GM23338 (cell line): Measurements from ENCODE around the gene XPC. TPM values are rescaled to one million over a fixed set of nuclear protein-coding genes. Genes with fewer than 3 reads are reported as not detected.

Experiments used
- ATAC-seq: fragments of 200-7000 bp; cut with Tn5 transposase; 3 replicates; pipeline ENCODE4 v1.9.1; 2020
- DNase-seq: peaks from one replicate; pipeline ENCODE4 v3.0.0-alpha.2; 2015; ENCODE audit warnings: low spot score
- H2AFZ ChIP-seq: fragments of 200-600 bp; sonication (generic); 2 replicates; pipeline ENCODE4 v1.8.0; 2016; ENCODE audit warnings: antibody characterized with exemption, mild to moderate bottlenecking, moderate library complexity
- H3F3A ChIP-seq: fragments of 200-600 bp; sonication (generic); replicated peaks from 2 replicates; pipeline ENCODE4 v1.8.0; 2017; ENCODE audit warnings: antibody characterized with exemption, mixed run types, low read depth
- H3K27ac ChIP-seq: fragments of 200-600 bp; sonication (generic); 2 replicates; pipeline ENCODE4 v1.6.1; 2016; ENCODE audit warnings: low read depth
- H3K27me3 ChIP-seq: fragments of 200-600 bp; sonication (generic); 2 replicates; pipeline ENCODE4 v1.8.0; 2016; ENCODE audit warnings: mild to moderate bottlenecking, mixed run types, moderate library complexity; ENCODE audit not compliant: insufficient read depth
- H3K36me3 ChIP-seq: fragments of 200-600 bp; sonication (generic); 2 replicates; pipeline ENCODE4 v1.8.0; 2016; ENCODE audit warnings: mild to moderate bottlenecking; ENCODE audit not compliant: insufficient read depth
- H3K4me1 ChIP-seq: fragments of 200-600 bp; sonication (generic); 2 replicates; pipeline ENCODE4 v1.8.0; 2016; ENCODE audit warnings: mild to moderate bottlenecking, moderate library complexity; ENCODE audit not compliant: insufficient read depth
- H3K4me2 ChIP-seq: fragments of 200-600 bp; sonication (generic); 2 replicates; pipeline ENCODE4 v1.7.1; 2017; ENCODE audit warnings: mixed run types
- H3K4me3 ChIP-seq: fragments of 200-600 bp; sonication (generic); 2 replicates; pipeline ENCODE4 v1.6.1; 2016; ENCODE audit warnings: mixed run types
- H3K79me2 ChIP-seq: fragments of 200-600 bp; sonication (generic); replicated peaks from 2 replicates; pipeline ENCODE4 v1.8.0; 2017; ENCODE audit warnings: mild to moderate bottlenecking; ENCODE audit not compliant: insufficient read depth
- H3K9me2 ChIP-seq: fragments of 200-600 bp; sonication (generic); 2 replicates; pipeline ENCODE4 v1.8.0; 2017; ENCODE audit not compliant: insufficient read depth
- H4K20me1 ChIP-seq: fragments of 200-600 bp; sonication (generic); replicated peaks from 2 replicates; pipeline ENCODE4 v1.8.0; 2017; ENCODE audit warnings: mild to moderate bottlenecking; ENCODE audit not compliant: insufficient read depth
- H3K27ac Mint-ChIP-seq: 2 replicates; pipeline ENCODE4 v1.8.0; 2020; ENCODE audit warnings: inconsistent platforms, mild to moderate bottlenecking, moderate library complexity, mixed read lengths
- H3K27me3 Mint-ChIP-seq: 3 replicates; pipeline ENCODE4 v1.8.0; 2022; ENCODE audit warnings: low read depth, mild to moderate bottlenecking, moderate library complexity, mixed read lengths, inconsistent platforms; ENCODE audit not compliant: insufficient read depth, poor library complexity
- H3K36me3 Mint-ChIP-seq: 3 replicates; pipeline ENCODE4 v1.8.0; 2021; ENCODE audit warnings: low read depth, mild to moderate bottlenecking, inconsistent platforms, moderate library complexity, mixed read lengths
- H3K4me1 Mint-ChIP-seq: 3 replicates; pipeline ENCODE4 v1.8.0; 2020; ENCODE audit warnings: mild to moderate bottlenecking, inconsistent platforms, mixed read lengths
- H3K4me3 Mint-ChIP-seq: 3 replicates; pipeline ENCODE4 v1.8.0; 2021; ENCODE audit warnings: moderate library complexity, mild to moderate bottlenecking, inconsistent platforms, mixed read lengths
- H3K9me3 Mint-ChIP-seq: 3 replicates; pipeline ENCODE4 v1.8.0; 2020; ENCODE audit warnings: moderate library complexity, mild to moderate bottlenecking, inconsistent platforms, mixed read lengths
- CREB1 ChIP-seq: fragments of 250-450 bp; sonication (Bioruptor Pico); IDR thresholded peaks from 2 replicates; pipeline ENCODE4 v1.5.0; 2020; ENCODE audit warnings: low read depth, mild to moderate bottlenecking, moderate library complexity
- ETS1 ChIP-seq: IDR thresholded peaks from 2 replicates; pipeline ENCODE4 v1.6.1; 2016; ENCODE audit warnings: antibody characterized with exemption
- EZH2 ChIP-seq: fragments of 200-600 bp; sonication (generic); IDR thresholded peaks from one replicate; pipeline ENCODE4 v1.8.0; 2017; ENCODE audit warnings: antibody characterized with exemption, mild to moderate bottlenecking, low read depth; ENCODE audit not compliant: unreplicated experiment
- EZH2phosphoT487 ChIP-seq: fragments of 200-600 bp; sonication (generic); IDR thresholded peaks from one replicate; pipeline ENCODE4 v1.8.1; 2018; ENCODE audit warnings: antibody characterized with exemption; ENCODE audit not compliant: unreplicated experiment
- NANOG ChIP-seq: IDR thresholded peaks from 2 replicates; pipeline ENCODE4 v1.6.1; 2016; ENCODE audit warnings: antibody characterized with exemption, borderline replicate concordance
- POLR2AphosphoS5 ChIP-seq: IDR thresholded peaks from 2 replicates; pipeline ENCODE4 v1.6.1; 2016; ENCODE audit warnings: antibody characterized with exemption, low read depth
- REST ChIP-seq: IDR thresholded peaks from one replicate; pipeline ENCODE4 v1.6.1; 2018; ENCODE audit warnings: antibody characterized with exemption; ENCODE audit not compliant: unreplicated experiment
- STAT1 ChIP-seq: IDR thresholded peaks from one replicate; pipeline ENCODE4 v1.6.1; 2016; ENCODE audit warnings: antibody characterized with exemption; ENCODE audit not compliant: unreplicated experiment
- ZNF114 ChIP-seq: fragments of 250-450 bp; sonication (Bioruptor Pico); IDR thresholded peaks from 2 replicates; pipeline ENCODE4 v1.5.0; 2020; ENCODE audit warnings: mild to moderate bottlenecking, moderate library complexity
- ZNF331 ChIP-seq: fragments of 250-450 bp; sonication (Bioruptor Pico); IDR thresholded peaks from 2 replicates; pipeline ENCODE4 v1.5.0; 2020; ENCODE audit warnings: low read depth, mild to moderate bottlenecking, moderate library complexity
- ZNF462 ChIP-seq: fragments of 250-450 bp; sonication (Bioruptor Pico); IDR thresholded peaks from 2 replicates; pipeline ENCODE4 v1.5.0; 2020; ENCODE audit warnings: mild to moderate bottlenecking, moderate library complexity
- polyA plus RNA-seq: library from polyadenylated mRNA; unstranded; fragments of >200 nt; fragmentation: Nextera tagmentation; extraction: Ambion mirVana; gene quantifications from 2 replicates; pipeline ENCODE4 v1.2.1, GENCODE V29; 2016
- total RNA-seq: library from RNA; depleted of rRNA; stranded (reverse); fragments of >200 nt; shearing (Covaris generic); gene quantifications from 2 replicates; pipeline ENCODE4 v1.2.3, GENCODE V29; 2014

The XPC gene
- total and polyA plus RNA-seq, 2 experiments from 2014 or later: 34.9 to 41.5 TPM

GRCh38 chr3:14132120-14132519 lies 46.3 kb downstream of the XPC start:
- Histone ChIP-seq H3K4me2 (no peak overlapping the region), H3K9me2 (no peaks in the 10 kb centered on the region), H3K79me2 (peaks cover 16% of the 10 kb centered on the region), H2AFZ (no peak overlapping the region), H3K4me3 (no peak overlapping the region), H3K4me1 (no peaks in the 10 kb centered on the region), H3K27me3 (no peaks in the 10 kb centered on the region), H4K20me1 (no peaks in the 10 kb centered on the region), H3K36me3 (peaks cover 8% of the 10 kb centered on the region), H3K27ac (no peak overlapping the region), H3F3A (no peaks in the 10 kb centered on the region)
- Mint-ChIP-seq H3K4me3 (no peak overlapping the region), H3K36me3 (peaks cover 80% of the 10 kb centered on the region), H3K27me3 (peaks cover 7% of the 10 kb centered on the region), H3K9me3 (no peaks in the 10 kb centered on the region), H3K4me1 (no peaks in the 10 kb centered on the region), H3K27ac (no peak overlapping the region)
- TF ChIP-seq ZNF114 (CRISPR knock-in tag) (no peak), ZNF331 (CRISPR knock-in tag) (no peak), NANOG (no peak), REST (no peak), EZH2phosphoT487 (no peak), ETS1 (no peak)
- ATAC-seq (no peak), DNase-seq (no peak)

GRCh38 chr3:14131134-14131533 lies 47.3 kb downstream of the XPC start:
- H3K36me3 Mint-ChIP-seq: peaks cover 77% of the 10 kb centered on the region
- Histone ChIP-seq H3K36me3 (peaks cover 7% of the 10 kb centered on the region), H3K4me1 (peaks cover 6% of the 10 kb centered on the region; the same call in 1 of the 2 replicates), H3K27me3 (no peaks in the 10 kb centered on the region), H4K20me1 (peaks cover 5% of the 10 kb centered on the region; the same call in 1 of the 2 replicates), H3K4me2 (no peak overlapping the region), H3K27ac (no peak overlapping the region), H3K4me3 (no peak overlapping the region), H3K79me2 (peaks cover 26% of the 10 kb centered on the region), H2AFZ (no peak overlapping the region), H3K9me2 (no peaks in the 10 kb centered on the region), H3F3A (no peaks in the 10 kb centered on the region)
- H3K9me3 Mint-ChIP-seq: no peaks in the 10 kb centered on the region
- no peak overlapping the region for H3K27ac Mint-ChIP-seq
- H3K27me3 Mint-ChIP-seq: peaks cover 8% of the 10 kb centered on the region
- DNase-seq (no peak), ATAC-seq (no peak)
- no peak overlapping the region for H3K4me3 Mint-ChIP-seq
- peaks cover 4% of the 10 kb centered on the region; the same call in 1 of the 3 replicates for H3K4me1 Mint-ChIP-seq
- TF ChIP-seq POLR2AphosphoS5: no peak
- TF ChIP-seq CREB1: no peak
- no peak for TF ChIP-seq STAT1
- no peak for TF ChIP-seq ZNF462 (CRISPR knock-in tag)
- no peak for TF ChIP-seq EZH2
- TF ChIP-seq ZNF114 (CRISPR knock-in tag): no peak
